Mononuclear cell (primary cell): ENCODE measurements around the gene MAP6. TPM values are rescaled to one million over a fixed set of nuclear protein-coding genes. Genes with fewer than 3 reads are reported as not detected.

Experiments
- H3K27me3 ChIP-seq: 2 replicates; pipeline ENCODE4 v1.6.0; 2011; ENCODE audit warnings: low read length, control low read depth; ENCODE audit not compliant: insufficient read depth
- H3K4me1 ChIP-seq: 2 replicates; pipeline ENCODE4 v1.5.1; 2011; ENCODE audit warnings: mild to moderate bottlenecking, low read length, control low read depth; ENCODE audit not compliant: insufficient read depth
- H3K4me3 ChIP-seq: 2 replicates; pipeline ENCODE4 v1.5.1; 2011; ENCODE audit warnings: mild to moderate bottlenecking, low read length, moderate library complexity
- H3K9me3 ChIP-seq: 2 replicates; pipeline ENCODE4 v1.5.1; 2011; ENCODE audit warnings: low read depth, mild to moderate bottlenecking, control low read depth, low read length
- total RNA-seq: library from RNA; depleted of rRNA; stranded (reverse); fragments of >200 nt; gene quantifications from one replicate; pipeline ENCODE4 v1.2.3, GENCODE V29; 2012

Gene MAP6
- total RNA-seq, 1 donor, result not detected

GRCh38 chr11:75678620-75679259 lies 9.9 kb upstream of the MAP6 start:
- Histone ChIP-seq H3K9me3 (no peaks in the 10 kb centered on the region), H3K4me1 (no peaks in the 10 kb centered on the region), H3K27me3 (peaks cover 24% of the 10 kb centered on the region), H3K4me3 (no peak overlapping the region)

- H3K9me3 ChIP-seq, result no peaks in the 10 kb centered on the region
- no peaks in the 10 kb centered on the region for H3K4me1 ChIP-seq
- H3K27me3 ChIP-seq, result peaks cover 17% of the 10 kb centered on the region
- H3K4me3 ChIP-seq, result no peak overlapping the region
Observed at GRCh38 chr11:75677909-75678308, 9.1 kb upstream of the MAP6 start.

- H3K27me3 ChIP-seq, result peaks cover 14% of the 10 kb centered on the region
- no peaks in the 10 kb centered on the region for H3K4me1 ChIP-seq
- H3K9me3 ChIP-seq, result no peaks in the 10 kb centered on the region
- no peak overlapping the region for H3K4me3 ChIP-seq
Observed at GRCh38 chr11:75677275-75677674, 8.4 kb upstream of the MAP6 start.

GRCh38 chr11:75673977-75674582 lies 5.2 kb upstream of the MAP6 start:
- no peaks in the 10 kb centered on the region for H3K9me3 ChIP-seq
- H3K27me3 ChIP-seq, result peaks cover 45% of the 10 kb centered on the region
- peaks cover 1% of the 10 kb centered on the region for H3K4me1 ChIP-seq
- no peak overlapping the region for H3K4me3 ChIP-seq

- Histone ChIP-seq H3K27me3 (peaks cover 84% of the 10 kb centered on the region), H3K4me3 (peak overlapping the region; percentile 1), H3K9me3 (no peaks in the 10 kb centered on the region), H3K4me1 (peaks cover 20% of the 10 kb centered on the region)
Observed at GRCh38 chr11:75667831-75668450, 897 bp downstream of the MAP6 start.

GRCh38 chr11:75667255-75667830 lies 1.5 kb downstream of the MAP6 start:
- H3K4me3 ChIP-seq, result peak overlapping the region; percentile 1
- H3K9me3 ChIP-seq, result no peaks in the 10 kb centered on the region
- peaks cover 20% of the 10 kb centered on the region for H3K4me1 ChIP-seq
- peaks cover 89% of the 10 kb centered on the region for H3K27me3 ChIP-seq

- peaks cover 20% of the 10 kb centered on the region for H3K4me1 ChIP-seq
- no peak overlapping the region for H3K4me3 ChIP-seq
- H3K9me3 ChIP-seq, result no peaks in the 10 kb centered on the region
- peaks cover 86% of the 10 kb centered on the region for H3K27me3 ChIP-seq
Observed at GRCh38 chr11:75665990-75666389, 2.8 kb downstream of the MAP6 start.

GRCh38 chr11:75665126-75665525 lies 3.7 kb downstream of the MAP6 start:
- no peaks in the 10 kb centered on the region for H3K9me3 ChIP-seq
- H3K4me3 ChIP-seq, result no peak overlapping the region
- H3K4me1 ChIP-seq, result peaks cover 20% of the 10 kb centered on the region
- H3K27me3 ChIP-seq, result peaks cover 82% of the 10 kb centered on the region

- Histone ChIP-seq H3K4me1 (peaks cover 20% of the 10 kb centered on the region), H3K27me3 (peaks cover 79% of the 10 kb centered on the region), H3K4me3 (no peak overlapping the region), H3K9me3 (no peaks in the 10 kb centered on the region)
Observed at GRCh38 chr11:75664389-75664788, 4.4 kb downstream of the MAP6 start.

- Histone ChIP-seq H3K4me1 (peaks cover 16% of the 10 kb centered on the region), H3K27me3 (peaks cover 73% of the 10 kb centered on the region), H3K4me3 (no peak overlapping the region), H3K9me3 (no peaks in the 10 kb centered on the region)
Observed at GRCh38 chr11:75663808-75664207, 5.0 kb downstream of the MAP6 start.

GRCh38 chr11:75659836-75660235 lies 9.0 kb downstream of the MAP6 start:
- Histone ChIP-seq H3K27me3 (peaks cover 45% of the 10 kb centered on the region), H3K4me3 (no peak overlapping the region), H3K9me3 (no peaks in the 10 kb centered on the region), H3K4me1 (no peaks in the 10 kb centered on the region)

GRCh38 chr11:75656044-75656727 lies 12.7 kb downstream of the MAP6 start:
- H3K27me3 ChIP-seq, result peaks cover 13% of the 10 kb centered on the region
- no peaks in the 10 kb centered on the region for H3K9me3 ChIP-seq
- H3K4me3 ChIP-seq, result no peak overlapping the region
- H3K4me1 ChIP-seq, result no peaks in the 10 kb centered on the region

GRCh38 chr11:75655605-75656004 lies 13.2 kb downstream of the MAP6 start:
- Histone ChIP-seq H3K4me3 (no peak overlapping the region), H3K4me1 (no peaks in the 10 kb centered on the region), H3K9me3 (no peaks in the 10 kb centered on the region), H3K27me3 (peaks cover 13% of the 10 kb centered on the region)

GRCh38 chr11:75654314-75654713 lies 14.5 kb downstream of the MAP6 start:
- H3K27me3 ChIP-seq, result peaks cover 4% of the 10 kb centered on the region
- no peaks in the 10 kb centered on the region for H3K4me1 ChIP-seq
- no peak overlapping the region for H3K4me3 ChIP-seq

GRCh38 chr11:75653532-75653931 lies 15.3 kb downstream of the MAP6 start:
- Histone ChIP-seq H3K4me1 (no peaks in the 10 kb centered on the region), H3K4me3 (no peak overlapping the region), H3K9me3 (no peaks in the 10 kb centered on the region), H3K27me3 (peaks cover 2% of the 10 kb centered on the region)

More at GRCh38 chr11:75654314-75654713, 14.5 kb downstream of the MAP6 start:
- H3K9me3 ChIP-seq, result no peaks in the 10 kb centered on the region
